Activated naive CD8-positive, alpha-beta T cell treated with anti-CD3 and anti-CD28 coated beads, Interleukin-2, amount 10 ng/mL, durations not matched to agents 7 days and 5 days (primary cell): ENCODE measurements around the gene LDB2. TPM values are rescaled to one million over a fixed set of nuclear protein-coding genes. Genes with fewer than 3 reads are reported as not detected.

Experiments
- ATAC-seq: fragments of 150-1000 bp; cut with Tn5 transposase; one replicate; pipeline ENCODE4 v1.10.0; 2021; ENCODE audit warnings: low read depth, moderate library complexity
- POLR2A ChIA-PET: fragments of 350-600 bp; sonication (Branson Sonifier 250); formaldehyde crosslinking; loops from one replicate; lab custom pipeline; 2021; ENCODE audit warnings: antibody characterized with exemption; lab: Charles Lee
- DNase-seq: peaks from one replicate; pipeline ENCODE4 v3.0.0; 2021
- H3K27ac Mint-ChIP-seq: one replicate; pipeline ENCODE4 v1.8.0; 2022; ENCODE audit warnings: mild to moderate bottlenecking, mixed read lengths
- H3K27me3 Mint-ChIP-seq: one replicate; pipeline ENCODE4 v1.8.0; 2022; ENCODE audit warnings: mild to moderate bottlenecking, moderate library complexity, mixed read lengths
- H3K36me3 Mint-ChIP-seq: one replicate; pipeline ENCODE4 v1.8.0; 2021; ENCODE audit warnings: mild to moderate bottlenecking, mixed read lengths
- H3K4me1 Mint-ChIP-seq: one replicate; pipeline ENCODE4 v1.8.0; 2021; ENCODE audit warnings: mixed read lengths
- H3K4me3 Mint-ChIP-seq: one replicate; pipeline ENCODE4 v1.8.0; 2022; ENCODE audit warnings: mild to moderate bottlenecking, moderate library complexity, mixed read lengths
- H3K9me3 Mint-ChIP-seq: one replicate; pipeline ENCODE4 v1.8.0; 2021; ENCODE audit warnings: mixed read lengths
- total RNA-seq, 2 experiments: library from RNA; stranded (reverse); gene quantifications; one replicate each; pipeline ENCODE4 v1.2.3, GENCODE V29; 2021

The LDB2 gene
- total RNA-seq, 2 experiments from 2014 or later, result not detected

GRCh38 chr4:16764622-16765021 lies 133.8 kb downstream of the LDB2 start:
- no peaks in the 10 kb centered on the region for H3K9me3 Mint-ChIP-seq
- no peak overlapping the region for H3K4me3 Mint-ChIP-seq
- H3K27ac Mint-ChIP-seq, result no peak overlapping the region
- no peak for ATAC-seq
- H3K36me3 Mint-ChIP-seq, result no peaks in the 10 kb centered on the region
- DNase-seq, result no peak
- no peaks in the 10 kb centered on the region for H3K27me3 Mint-ChIP-seq
- no peaks in the 10 kb centered on the region for H3K4me1 Mint-ChIP-seq
- POLR2A ChIA-PET, result no interaction called here

- H3K36me3 Mint-ChIP-seq, result no peaks in the 10 kb centered on the region
- H3K4me1 Mint-ChIP-seq, result no peaks in the 10 kb centered on the region
- ATAC-seq, result no peak
- no peak overlapping the region for H3K4me3 Mint-ChIP-seq
- H3K27me3 Mint-ChIP-seq, result no peaks in the 10 kb centered on the region
- POLR2A ChIA-PET, result no interaction called here
- H3K9me3 Mint-ChIP-seq, result no peaks in the 10 kb centered on the region
- DNase-seq, result no peak
- H3K27ac Mint-ChIP-seq, result no peak overlapping the region
Observed at GRCh38 chr4:16760617-16761363, 137.7 kb downstream of the LDB2 start.

GRCh38 chr4:16759931-16760582 lies 138.4 kb downstream of the LDB2 start:
- no peaks in the 10 kb centered on the region for H3K27me3 Mint-ChIP-seq

GRCh38 chr4:16758816-16759215 lies 139.6 kb downstream of the LDB2 start:
- Mint-ChIP-seq H3K9me3 (no peaks in the 10 kb centered on the region), H3K27ac (no peak overlapping the region), H3K4me3 (no peak overlapping the region), H3K36me3 (no peaks in the 10 kb centered on the region), H3K27me3 (no peaks in the 10 kb centered on the region), H3K4me1 (no peaks in the 10 kb centered on the region)
- ATAC-seq, result no peak
- POLR2A ChIA-PET, result no interaction called here
- no peak for DNase-seq

More at GRCh38 chr4:16759931-16760582, 138.4 kb downstream of the LDB2 start:
- ATAC-seq, result no peak
- Mint-ChIP-seq H3K36me3 (no peaks in the 10 kb centered on the region), H3K27ac (no peak overlapping the region), H3K4me3 (no peak overlapping the region), H3K9me3 (no peaks in the 10 kb centered on the region), H3K4me1 (no peaks in the 10 kb centered on the region)
- POLR2A ChIA-PET, result no interaction called here
- DNase-seq, result no peak

- ATAC-seq (no peak), DNase-seq (no peak)
- no peak overlapping the region for H3K4me3 Mint-ChIP-seq
- no peaks in the 10 kb centered on the region for H3K9me3 Mint-ChIP-seq
- POLR2A ChIA-PET, result no interaction called here
- no peak overlapping the region for H3K27ac Mint-ChIP-seq
- H3K27me3 Mint-ChIP-seq, result no peaks in the 10 kb centered on the region
- no peaks in the 10 kb centered on the region for H3K36me3 Mint-ChIP-seq
- no peaks in the 10 kb centered on the region for H3K4me1 Mint-ChIP-seq
Observed at GRCh38 chr4:16758255-16758654, 140.2 kb downstream of the LDB2 start.

- ATAC-seq (no peak), DNase-seq (no peak)
- H3K4me3 Mint-ChIP-seq, result no peak overlapping the region
- H3K36me3 Mint-ChIP-seq, result no peaks in the 10 kb centered on the region
- H3K9me3 Mint-ChIP-seq, result no peaks in the 10 kb centered on the region
- H3K27ac Mint-ChIP-seq, result no peak overlapping the region
- POLR2A ChIA-PET, result no interaction called here
- no peaks in the 10 kb centered on the region for H3K27me3 Mint-ChIP-seq
- H3K4me1 Mint-ChIP-seq, result no peaks in the 10 kb centered on the region
Observed at GRCh38 chr4:16757080-16757521, 141.3 kb downstream of the LDB2 start.

GRCh38 chr4:16754104-16754503 lies 144.3 kb downstream of the LDB2 start:
- no peak for ATAC-seq
- Mint-ChIP-seq H3K4me3 (no peak overlapping the region), H3K27ac (no peak overlapping the region), H3K27me3 (no peaks in the 10 kb centered on the region), H3K4me1 (no peaks in the 10 kb centered on the region), H3K36me3 (no peaks in the 10 kb centered on the region), H3K9me3 (no peaks in the 10 kb centered on the region)
- no peak for DNase-seq
- POLR2A ChIA-PET, result no interaction called here

- no peak overlapping the region for H3K4me3 Mint-ChIP-seq
- H3K36me3 Mint-ChIP-seq, result no peaks in the 10 kb centered on the region
- no peaks in the 10 kb centered on the region for H3K4me1 Mint-ChIP-seq
- POLR2A ChIA-PET, result no interaction called here
- DNase-seq (no peak), ATAC-seq (no peak)
- no peak overlapping the region for H3K27ac Mint-ChIP-seq
- no peaks in the 10 kb centered on the region for H3K9me3 Mint-ChIP-seq
- H3K27me3 Mint-ChIP-seq, result no peaks in the 10 kb centered on the region
Observed at GRCh38 chr4:16752150-16752549, 146.3 kb downstream of the LDB2 start.

- no peak for DNase-seq
- Mint-ChIP-seq H3K27ac (no peak overlapping the region), H3K36me3 (no peaks in the 10 kb centered on the region), H3K27me3 (no peaks in the 10 kb centered on the region), H3K4me3 (no peak overlapping the region), H3K4me1 (no peaks in the 10 kb centered on the region), H3K9me3 (no peaks in the 10 kb centered on the region)
- POLR2A ChIA-PET, result no interaction called here
- ATAC-seq, result no peak
Observed at GRCh38 chr4:16750882-16751642, 147.4 kb downstream of the LDB2 start.

GRCh38 chr4:16750216-16750615 lies 148.2 kb downstream of the LDB2 start:
- ATAC-seq (no peak), DNase-seq (no peak)
- Mint-ChIP-seq H3K27ac (no peak overlapping the region), H3K36me3 (no peaks in the 10 kb centered on the region), H3K27me3 (no peaks in the 10 kb centered on the region), H3K9me3 (no peaks in the 10 kb centered on the region), H3K4me3 (no peak overlapping the region), H3K4me1 (no peaks in the 10 kb centered on the region)
- POLR2A ChIA-PET, result no interaction called here

GRCh38 chr4:16745887-16746286 lies 152.6 kb downstream of the LDB2 start:
- Mint-ChIP-seq H3K9me3 (no peaks in the 10 kb centered on the region), H3K36me3 (no peaks in the 10 kb centered on the region), H3K4me1 (no peaks in the 10 kb centered on the region), H3K4me3 (no peak overlapping the region), H3K27ac (no peak overlapping the region), H3K27me3 (no peaks in the 10 kb centered on the region)
- ATAC-seq (no peak), DNase-seq (no peak)
- POLR2A ChIA-PET, result no interaction called here

- H3K36me3 Mint-ChIP-seq, result no peaks in the 10 kb centered on the region
- POLR2A ChIA-PET, result no interaction called here
- H3K9me3 Mint-ChIP-seq, result no peaks in the 10 kb centered on the region
- no peaks in the 10 kb centered on the region for H3K4me1 Mint-ChIP-seq
- H3K4me3 Mint-ChIP-seq, result no peak overlapping the region
- ATAC-seq (no peak), DNase-seq (no peak)
- H3K27ac Mint-ChIP-seq, result no peak overlapping the region
- H3K27me3 Mint-ChIP-seq, result no peaks in the 10 kb centered on the region
Observed at GRCh38 chr4:16745009-16745635, 153.3 kb downstream of the LDB2 start.

- Mint-ChIP-seq H3K36me3 (no peaks in the 10 kb centered on the region), H3K4me1 (no peaks in the 10 kb centered on the region), H3K4me3 (no peak overlapping the region), H3K27ac (no peak overlapping the region), H3K27me3 (no peaks in the 10 kb centered on the region), H3K9me3 (no peaks in the 10 kb centered on the region)
- DNase-seq (no peak), ATAC-seq (no peak)
- POLR2A ChIA-PET, result no interaction called here
Observed at GRCh38 chr4:16741287-16741686, 157.2 kb downstream of the LDB2 start.
